Left colon (tissue), 2 donors: Measurements from ENCODE around the gene NKG7. TPM values are rescaled to one million over a fixed set of nuclear protein-coding genes. Genes with fewer than 3 reads are reported as not detected.

Source experiments
- ATAC-seq: fragments of 200-7000 bp; cut with Tn5 transposase; one replicate; pipeline ENCODE4 v1.9.1; 2020; ENCODE audit warnings: mild to moderate bottlenecking, moderate library complexity
- DNase-seq, 2 donors: peaks; one replicate each; pipeline ENCODE4 v3.0.0-alpha.2; 2020
- intact Hi-C, 2 donors: fragments of 100-400 bp; cut with DNase I in 1 of 2; cut with micrococcal nuclease in 1 of 2; formaldehyde crosslinking; loops; one replicate each; pipeline versions ENCODE4 v1.11.2 to v1.14.0; 2022; cut with DNase I, micrococcal nuclease
- total RNA-seq, 2 donors: library from RNA; stranded (reverse); fragmentation: NEBNext Ultra II Directional; extraction: Animal tissue kit (Norgen Biotek cat#: 25700); gene quantifications; one replicate each; pipeline ENCODE4 v1.2.1, GENCODE V29; 2021
- donor health status: DM: no; HTN: no; CAD: no.
- donor health status: DM: yes; HTN: yes; CAD: no.

The NKG7 gene
- total RNA-seq, 2 donors from 2014 or later = 1.5 to 5.0 TPM

- no peak for DNase-seq
- no peak for ATAC-seq
- intact Hi-C loops = loop anchor here in 1 of 2 donors (10.0 kb wide), 1 partner anchor 88 kb away; the partner anchor contains the start of gene SIGLEC10
These were observed 46.0 kb downstream of the NKG7 start for GRCh38 chr19:51326216-51327065.

GRCh38 chr19:51325161-51325976 lies 47.1 kb downstream of the NKG7 start:
- ATAC-seq = no peak
- intact Hi-C loops = loop anchor here in 1 of 2 donors (10.0 kb wide), 1 partner anchor 89 kb away; the partner anchor contains the start of gene SIGLEC10
- no peak for DNase-seq

- DNase-seq = no peak
- intact Hi-C loops = loop anchor here in 1 of 2 donors (10.0 kb wide), 1 partner anchor 91 kb away; the partner anchor contains the start of gene SIGLEC10
- ATAC-seq = no peak
These were observed 48.3 kb downstream of the NKG7 start for GRCh38 chr19:51324167-51324481.

- ATAC-seq (no peak), DNase-seq (no peak)
- intact Hi-C loops = loop anchor here in 1 of 2 donors (10.0 kb wide), 1 partner anchor 91 kb away; the partner anchor contains the start of gene SIGLEC10
These were observed 48.8 kb downstream of the NKG7 start for GRCh38 chr19:51323481-51324166.

GRCh38 chr19:51321799-51322198 lies 50.7 kb downstream of the NKG7 start:
- DNase-seq (no peak), ATAC-seq (no peak)
- intact Hi-C loops = loop anchor here in 1 of 2 donors (10.0 kb wide), 1 partner anchor 93 kb away; the partner anchor contains the start of gene SIGLEC10

Other genes starting within 250 kb of the NKG7 start
- 1 to 10 TPM in 1 of 2 donors, under 1 TPM in 1; 0.82 to 2.0 TPM for gene SIGLEC9, start 247.7 kb downstream of the NKG7 start, total RNA-seq
- 1 to 10 TPM; 1.1 to 1.3 TPM for gene SIGLEC7, start 230.4 kb downstream of the NKG7 start, total RNA-seq
- gene CD33, start 147.6 kb downstream of the NKG7 start, total RNA-seq = 1 to 10 TPM in 1 of 2 donors, under 1 TPM in 1; 0.98 to 2.9 TPM
- not detected for gene SIGLECL1, start 121.6 kb downstream of the NKG7 start, total RNA-seq
- gene IGLON5, start 61.0 kb downstream of the NKG7 start, total RNA-seq = under 1 TPM in 1 of 2 donors, not detected in 1; 0.08 TPM
- gene VSIG10L, start 30.5 kb downstream of the NKG7 start, total RNA-seq = 1 to 10 TPM; 1.7 to 2.1 TPM
- 100 to 1,000 TPM; 147 to 198 TPM for gene ETFB, start 6.3 kb downstream of the NKG7 start, total RNA-seq
- gene CLDND2, start 3.7 kb downstream of the NKG7 start, total RNA-seq = 1 to 10 TPM; 1.7 to 1.8 TPM
- gene LIM2, start 15.3 kb upstream of the NKG7 start, total RNA-seq = not detected
- not detected for gene C19orf84, start 17.9 kb upstream of the NKG7 start, total RNA-seq
- 1 to 10 TPM; 1.3 to 4.5 TPM for gene SIGLEC10, start 45.0 kb upstream of the NKG7 start, total RNA-seq
- 1 to 10 TPM in 1 of 2 donors, under 1 TPM in 1; 0.49 to 1.9 TPM for gene SIGLEC8, start 85.8 kb upstream of the NKG7 start, total RNA-seq
- not detected for gene CEACAM18, start 105.9 kb upstream of the NKG7 start, total RNA-seq
- gene SIGLEC12, start 129.1 kb upstream of the NKG7 start, total RNA-seq = under 1 TPM; 0.28 to 0.46 TPM
- gene SIGLEC6, start 159.0 kb upstream of the NKG7 start, total RNA-seq = 1 to 10 TPM in 1 of 2 donors, under 1 TPM in 1; 0.85 to 2.7 TPM
- 1 to 10 TPM; 7.7 to 8.0 TPM for gene ZNF175, start 198.6 kb upstream of the NKG7 start, total RNA-seq